ENCODE measurements around the gene MTCP1. TPM values are rescaled to one million over a fixed set of nuclear protein-coding genes. Genes with fewer than 3 reads are reported as not detected.

Gene MTCP1
- total RNA-seq, 1 donor from 2014 or later: 5.2 TPM

Other genes starting within 250 kb of the MTCP1 start
- not detected in 2 replicates for gene SMIM9, start 236.5 kb downstream of the MTCP1 start, total RNA-seq
- 4.0 and 8.8 TPM in 2 replicates for gene F8A1, start 184.8 kb downstream of the MTCP1 start, total RNA-seq
- gene F8, start 48.4 kb downstream of the MTCP1 start, total RNA-seq: 4.7 and 5.2 TPM in 2 replicates
- 39.9 and 59.4 TPM in 2 replicates for gene FUNDC2, start 44.3 kb downstream of the MTCP1 start, total RNA-seq
- gene CMC4, start within 50 bp of the MTCP1 start, total RNA-seq: 9.4 and 10.2 TPM in 2 replicates
- gene BRCC3, start 372 bp upstream of the MTCP1 start, total RNA-seq: 17.7 and 40.6 TPM in 2 replicates
- 59.4 and 109 TPM in 2 replicates for gene VBP1, start 145.3 kb upstream of the MTCP1 start, total RNA-seq
- gene RAB39B, start 193.4 kb upstream of the MTCP1 start, total RNA-seq: under 0.01 and 0.35 TPM in 2 replicates